Kidney glomerular epithelial cell (primary cell): ENCODE results near the gene SUCNR1.
"Not testable (repeated sequence)": the region's sequence is repeated elsewhere in the genome, so short reads cannot be mapped to it uniquely, and the experiment has no call there.

Experiments
- DNase-seq: peaks from one replicate; lab custom pipeline; 2025; lab: John Stamatoyannopoulos, UW

The SUCNR1 gene

DNA sequence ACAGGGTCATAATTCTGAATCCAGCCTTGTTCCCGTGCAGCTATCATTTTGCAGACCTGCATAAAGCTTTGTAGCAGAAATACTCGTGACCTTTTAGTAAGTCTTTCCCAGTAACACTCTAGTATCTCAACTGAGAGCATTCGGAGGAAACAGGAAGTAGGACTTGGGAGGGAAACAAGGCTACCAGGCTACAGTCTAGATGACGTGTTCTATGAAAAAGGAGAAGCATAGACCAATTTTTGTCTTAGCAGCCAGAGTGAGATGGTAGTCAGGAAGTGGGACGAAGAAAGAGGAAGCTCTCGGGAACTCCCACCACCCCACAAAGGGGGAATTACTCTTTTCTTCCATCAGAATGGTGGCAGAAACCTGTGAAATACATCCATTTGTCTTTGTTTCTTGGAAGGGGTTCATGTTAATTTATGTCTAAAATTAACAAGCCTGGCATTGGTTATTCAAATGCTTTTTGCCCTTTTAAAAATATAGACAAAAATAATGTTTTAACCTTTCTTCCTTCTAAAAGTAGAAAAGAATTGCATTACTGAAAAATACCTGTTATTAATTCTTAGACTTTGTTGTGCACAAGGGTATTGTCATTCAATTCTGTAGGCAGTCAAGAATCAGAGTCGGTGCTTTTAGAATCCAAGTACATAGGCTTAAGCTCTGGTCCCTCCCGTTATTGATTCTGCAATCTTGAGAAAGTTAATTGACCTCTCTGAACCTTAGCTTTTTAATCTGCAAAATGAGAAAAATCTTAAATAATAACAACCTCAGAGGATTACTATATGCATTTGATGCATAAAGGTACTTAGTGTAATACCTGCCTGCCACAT, 1.6 kb upstream of the SUCNR1 start:
- DNase-seq, result no peak

- DNase-seq, result not testable (repeated sequence)
These were observed 636 bp downstream of the SUCNR1 start for GRCh38 chr3:151874079-151874478.

DNA sequence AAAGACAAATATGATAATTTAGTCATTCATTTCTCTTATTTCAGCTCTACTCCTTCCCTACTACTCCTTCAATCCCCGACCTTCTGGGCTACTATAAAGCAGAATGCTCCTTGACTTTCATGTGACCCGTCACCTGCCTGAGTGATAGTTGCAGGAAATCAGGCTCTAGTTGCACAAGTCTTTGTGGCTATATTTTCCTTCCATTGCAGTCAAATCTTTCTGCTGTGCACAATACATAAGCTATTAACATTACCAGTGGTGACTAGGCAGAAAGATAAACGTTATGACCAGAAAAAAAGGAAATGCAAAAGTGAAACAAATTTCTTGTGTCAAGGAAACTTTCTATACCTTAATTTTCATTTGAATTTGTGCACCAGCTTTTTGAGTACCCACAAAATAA, 2.3 kb downstream of the SUCNR1 start:
- peak; percentile 35 for DNase-seq

DNA sequence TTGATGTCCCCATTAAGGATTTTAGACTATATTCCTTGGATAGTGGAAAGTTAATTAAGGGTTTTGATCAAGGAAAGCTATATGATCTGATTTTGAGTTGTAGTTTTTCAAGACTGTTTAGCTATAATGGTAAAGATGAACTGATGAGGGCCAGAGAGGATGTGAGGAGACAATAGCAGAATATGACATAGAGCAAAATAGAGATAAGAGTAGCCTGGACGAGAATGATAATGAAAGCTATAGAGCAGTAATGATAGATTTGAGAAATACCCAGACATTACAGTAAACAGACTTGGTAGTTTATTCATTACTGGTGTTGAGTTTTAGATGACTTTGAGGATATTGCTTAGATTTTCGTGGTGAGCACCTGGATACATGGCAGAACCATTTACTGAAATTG, 3.8 kb downstream of the SUCNR1 start:
- DNase-seq, result no peak

DNA sequence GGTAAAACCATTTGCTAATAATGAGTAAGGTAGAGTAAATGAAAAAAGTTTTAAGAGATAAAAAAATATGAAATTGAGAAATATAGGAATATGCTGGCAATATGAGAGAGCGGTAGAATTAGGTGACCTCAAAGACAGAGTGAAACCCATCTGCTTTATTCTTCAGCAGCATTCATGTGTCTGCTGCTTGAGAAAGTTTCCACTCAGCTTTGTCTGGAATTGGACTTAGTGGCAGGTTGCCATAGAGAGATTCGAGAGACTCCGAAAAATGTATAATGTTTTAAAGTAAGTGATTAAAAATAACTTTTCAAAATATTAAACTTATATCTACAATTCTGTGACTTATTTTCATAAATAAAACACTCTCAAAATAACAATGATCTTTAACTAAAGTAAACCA, 5.0 kb downstream of the SUCNR1 start:
- no peak for DNase-seq

GRCh38 chr3:151879037-151879436, 5.6 kb downstream of the SUCNR1 start:
- DNase-seq, result no peak

DNA sequence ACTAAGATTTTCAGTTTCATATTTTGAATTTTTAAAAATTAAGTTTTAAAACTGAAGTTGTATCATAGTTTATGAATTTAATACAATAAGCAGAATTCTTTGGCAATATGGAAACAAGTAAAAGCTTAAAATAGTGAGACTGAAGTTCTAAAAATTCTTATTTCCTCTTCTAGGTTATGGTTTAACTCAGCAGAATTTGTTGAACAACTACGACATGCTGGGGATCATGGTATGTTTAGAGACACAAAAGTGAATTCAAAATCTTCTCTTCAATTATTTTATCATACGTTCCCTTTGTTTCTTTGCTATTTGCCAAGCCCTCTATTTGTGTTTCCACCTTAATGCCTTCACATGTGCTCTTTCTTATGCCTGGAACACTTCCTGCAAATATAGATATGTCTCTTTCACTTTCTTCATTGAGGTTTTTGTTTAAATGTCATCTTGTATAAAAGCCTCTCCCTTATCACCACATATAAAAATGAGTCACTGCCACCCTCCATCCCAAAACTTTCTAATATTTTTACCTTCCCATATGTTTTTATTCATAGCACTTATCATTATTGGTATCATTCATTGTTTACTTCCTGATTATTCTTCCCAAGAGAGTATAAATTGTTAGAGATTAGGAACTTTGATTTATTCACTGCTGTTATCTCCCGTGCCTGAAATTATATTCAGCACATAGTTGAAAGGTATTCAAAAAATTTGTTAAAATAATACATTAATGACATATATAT, 6.4 kb downstream of the SUCNR1 start:
- no peak for DNase-seq

- DNase-seq, result no peak
These were observed 6.9 kb downstream of the SUCNR1 start for GRCh38 chr3:151880416-151880690.

DNA sequence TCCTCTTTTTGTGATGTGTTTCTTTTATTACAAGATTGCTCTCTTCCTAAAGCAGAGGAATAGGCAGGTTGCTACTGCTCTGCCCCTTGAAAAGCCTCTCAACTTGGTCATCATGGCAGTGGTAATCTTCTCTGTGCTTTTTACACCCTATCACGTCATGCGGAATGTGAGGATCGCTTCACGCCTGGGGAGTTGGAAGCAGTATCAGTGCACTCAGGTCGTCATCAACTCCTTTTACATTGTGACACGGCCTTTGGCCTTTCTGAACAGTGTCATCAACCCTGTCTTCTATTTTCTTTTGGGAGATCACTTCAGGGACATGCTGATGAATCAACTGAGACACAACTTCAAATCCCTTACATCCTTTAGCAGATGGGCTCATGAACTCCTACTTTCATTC, 7.7 kb downstream of the SUCNR1 start:
- DNase-seq, result no peak

- DNase-seq, result not testable (repeated sequence)
These were observed 12.0 kb downstream of the SUCNR1 start for GRCh38 chr3:151885397-151885796.

- DNase-seq, result not testable (repeated sequence)
These were observed 14.2 kb downstream of the SUCNR1 start for GRCh38 chr3:151887450-151888211.

- DNase-seq, result no peak
These were observed 17.3 kb downstream of the SUCNR1 start for GRCh38 chr3:151890721-151891141.

GRCh38 chr3:151891721-151892120, 18.3 kb downstream of the SUCNR1 start:
- no peak for DNase-seq

DNA sequence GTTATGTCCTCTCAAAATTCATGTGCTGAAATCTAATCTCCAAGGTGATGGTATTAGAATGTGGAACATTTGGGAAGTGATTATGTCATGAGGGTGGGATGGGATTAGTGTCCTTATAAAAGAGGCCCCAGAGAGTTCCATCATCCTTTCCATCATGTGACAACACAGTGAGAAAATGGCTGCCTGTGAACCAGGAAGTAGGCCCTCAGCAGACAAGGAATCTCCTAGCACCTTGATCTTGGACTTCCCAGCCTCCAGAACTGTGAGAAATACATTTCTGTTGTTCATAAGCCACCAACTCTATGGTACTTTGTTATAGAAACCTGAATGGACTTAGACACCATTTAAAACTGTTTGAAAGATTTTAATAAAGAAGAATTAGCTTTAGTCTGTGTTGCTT, 20.8 kb downstream of the SUCNR1 start:
- no peak for DNase-seq

GRCh38 chr3:151895478-151896241, 22.2 kb downstream of the SUCNR1 start:
- DNase-seq, result no peak

DNA sequence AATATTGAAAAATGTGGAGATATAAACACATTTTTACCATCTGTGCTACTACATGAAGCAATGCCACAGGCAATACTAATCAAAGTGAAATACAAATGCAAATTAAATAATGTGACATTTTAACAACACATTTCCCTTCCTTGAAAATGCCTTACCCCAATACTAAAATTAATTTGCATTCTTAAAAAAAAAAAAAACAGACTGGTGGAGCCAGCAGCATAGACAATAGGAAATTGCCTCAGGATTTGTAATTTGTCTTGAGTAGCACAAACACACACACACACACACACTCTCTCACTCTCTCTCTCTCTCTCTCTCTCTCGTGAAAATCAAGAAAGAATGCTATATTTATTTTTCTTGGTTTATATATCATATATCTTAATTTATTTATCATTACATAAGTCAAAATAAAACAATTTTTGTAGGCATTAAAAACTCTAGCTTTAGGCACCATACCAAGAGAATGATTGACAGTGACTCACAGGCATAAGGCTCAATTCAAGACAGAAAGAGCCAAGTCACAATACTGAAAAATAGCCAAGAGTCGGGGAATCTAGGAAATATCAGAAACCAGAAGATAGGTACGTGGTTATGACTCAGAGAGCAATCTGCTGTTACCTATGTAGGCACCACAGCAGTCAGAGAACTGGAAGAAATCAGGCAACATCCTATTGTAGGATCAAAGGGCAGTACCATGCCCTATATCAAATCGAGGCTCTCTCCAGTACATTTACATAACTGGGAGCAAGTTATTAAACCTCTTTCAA, 23.0 kb downstream of the SUCNR1 start:
- no peak for DNase-seq

GRCh38 chr3:151898121-151898520, 24.7 kb downstream of the SUCNR1 start:
- not testable (repeated sequence) for DNase-seq

DNA sequence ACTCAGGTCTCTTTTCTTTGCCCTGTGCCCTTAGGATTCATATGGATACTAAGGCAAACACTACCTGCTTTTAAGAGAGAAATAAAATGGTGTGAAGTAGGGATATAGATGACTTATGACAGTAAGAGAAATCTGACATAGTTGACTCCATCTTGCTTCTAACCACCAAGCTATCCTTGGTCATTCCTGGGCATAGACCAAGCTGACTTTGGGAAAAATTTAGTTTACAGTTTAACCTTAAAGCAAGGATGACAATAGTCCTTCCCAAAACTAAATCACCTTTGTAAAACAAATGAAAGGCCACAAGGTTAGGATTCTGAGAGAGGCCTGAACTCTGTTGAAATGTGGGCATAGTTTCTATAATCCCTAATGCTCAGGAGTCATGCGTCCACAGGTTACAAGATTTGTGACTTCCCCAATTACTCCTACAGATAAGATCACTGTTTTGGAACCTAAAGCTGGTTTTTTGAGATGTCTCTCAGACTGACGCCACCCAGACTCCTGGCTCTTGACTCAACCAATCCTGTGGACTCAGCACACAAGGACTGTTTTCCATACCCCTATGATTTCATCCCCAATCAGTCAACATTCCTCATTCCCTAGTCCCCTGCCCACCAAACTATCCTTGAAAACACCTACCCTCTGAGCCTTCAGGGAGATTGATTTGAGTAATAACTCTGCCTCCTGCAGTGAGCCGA, 25.3 kb downstream of the SUCNR1 start:
- not testable (repeated sequence) for DNase-seq

DNA sequence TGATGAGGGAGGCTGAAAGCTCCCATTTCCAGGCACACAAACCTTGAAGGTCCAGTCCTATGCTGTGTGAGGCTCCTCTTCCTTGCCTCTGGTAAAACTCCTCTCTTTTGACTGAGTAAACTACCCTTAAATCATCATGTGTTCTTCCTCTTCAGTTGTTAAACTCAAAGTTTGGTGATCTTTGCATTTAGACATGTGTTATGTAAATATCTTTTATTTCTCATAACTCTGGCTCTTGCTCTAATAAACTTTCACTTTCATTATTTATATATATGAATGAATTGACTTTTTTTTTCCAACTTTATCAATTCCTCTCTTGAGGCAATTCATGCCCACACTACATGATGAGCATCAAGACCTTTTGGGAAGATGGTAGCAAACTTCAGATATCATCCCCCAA, 26.6 kb downstream of the SUCNR1 start:
- DNase-seq, result no peak

DNA sequence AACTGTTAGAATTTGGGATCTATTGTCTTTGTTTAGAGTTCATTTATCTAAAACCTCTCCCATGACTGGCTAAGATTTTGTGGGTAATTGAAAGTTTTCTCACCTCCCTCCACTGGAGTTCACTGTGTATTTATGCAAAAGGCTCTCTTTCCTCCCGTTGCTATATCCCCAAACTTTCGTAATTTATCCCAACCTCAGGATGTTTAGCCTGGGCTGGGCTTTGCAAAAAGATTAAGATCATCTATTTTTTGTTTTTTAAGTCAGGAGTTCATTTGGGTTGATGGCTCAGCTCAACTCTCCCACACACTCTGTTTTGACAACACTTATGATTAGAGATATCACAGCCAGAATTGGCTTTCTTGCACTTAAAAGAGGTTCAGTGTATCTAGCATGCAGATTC, 27.0 kb downstream of the SUCNR1 start:
- DNase-seq, result no peak
